ENCODE data around the gene CALB2.
"Not testable (repeated sequence)": the region's sequence is repeated elsewhere in the genome, so short reads cannot be mapped to it uniquely, and the experiment has no call there.

The CALB2 gene

DNA sequence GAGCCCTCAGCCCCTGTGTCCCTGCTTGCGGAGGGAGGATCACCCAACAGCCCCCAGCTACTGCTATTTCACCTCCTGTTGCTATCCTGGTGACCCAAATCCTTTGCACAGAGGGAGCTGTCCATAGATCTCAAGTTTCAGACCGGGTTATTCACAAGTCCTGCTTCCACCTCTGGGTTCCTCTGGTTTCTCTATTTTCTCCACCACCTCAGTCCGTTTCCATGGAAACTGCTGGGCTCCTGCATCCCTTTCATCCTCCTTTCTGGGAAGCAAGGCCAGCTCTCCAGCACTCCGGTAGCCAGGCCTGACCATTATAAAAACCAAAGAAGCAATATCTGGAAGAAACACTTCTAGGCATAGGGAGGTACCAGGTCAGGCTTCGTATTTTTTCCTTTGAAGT is 4.8 kb upstream of the CALB2 start:
- no peak for DNase-seq

DNA sequence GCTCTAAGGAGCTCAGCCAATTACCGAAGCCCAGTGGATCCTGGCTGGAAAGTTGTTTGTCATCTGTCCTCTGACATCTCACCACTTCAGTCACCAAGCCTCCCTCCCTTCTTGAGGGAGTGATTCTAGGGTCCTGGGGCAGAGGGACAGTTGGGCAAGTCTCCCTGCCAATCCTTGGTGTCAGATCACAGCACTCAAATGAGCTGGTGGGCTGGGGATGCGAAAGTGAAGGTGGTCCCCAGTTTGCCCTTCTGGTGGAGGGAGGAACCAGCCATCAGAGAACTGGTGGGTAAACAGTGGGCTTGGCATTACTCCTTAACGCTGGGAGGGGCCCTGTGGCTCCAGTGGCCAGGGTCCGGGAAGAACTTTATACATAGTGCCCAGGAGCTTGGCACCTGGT is 4.4 kb upstream of the CALB2 start:
- DNase-seq = no peak

- no peak for DNase-seq
These were observed 2.3 kb upstream of the CALB2 start for GRCh38 chr16:71356051-71356740.

DNA sequence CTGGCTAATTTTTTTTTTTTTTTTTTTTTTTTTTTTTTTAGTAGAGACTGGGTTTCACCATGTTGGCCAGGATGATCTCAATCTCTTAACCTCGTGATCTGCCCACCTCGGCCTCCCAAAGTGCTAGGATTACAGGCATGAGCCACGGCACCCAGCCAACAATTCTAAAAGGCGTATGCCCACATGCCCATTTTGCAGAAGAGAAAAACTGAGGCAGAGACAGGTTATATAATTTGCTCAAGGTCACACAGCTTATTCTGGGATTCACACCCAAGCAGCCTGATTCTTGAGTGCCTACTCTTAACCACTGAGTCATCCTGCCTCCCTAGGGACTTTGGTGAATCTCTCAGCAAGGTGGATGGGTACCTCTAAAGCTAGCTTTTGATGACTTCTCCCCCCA is 1.6 kb upstream of the CALB2 start:
- not testable (repeated sequence) for DNase-seq

DNA sequence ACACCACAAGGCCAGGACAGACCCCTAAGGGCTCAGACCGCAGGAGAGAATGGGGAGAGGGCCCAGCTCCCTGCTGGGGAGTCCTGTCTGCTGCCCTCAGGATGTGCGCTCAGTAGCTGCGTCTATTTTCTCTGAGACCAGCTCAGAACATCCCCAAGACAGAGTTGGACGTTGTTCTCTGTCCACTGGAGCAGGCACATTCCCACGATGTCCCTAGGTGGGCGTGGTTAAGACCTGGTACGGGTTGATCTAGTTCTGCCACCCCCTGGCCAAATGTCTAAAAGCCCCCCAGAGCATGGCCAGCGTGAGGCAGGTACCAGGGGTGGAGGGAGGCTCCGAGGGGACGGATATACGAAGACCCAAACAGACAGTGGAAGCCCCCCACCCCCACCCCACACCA is 842 bp upstream of the CALB2 start:
- DNase-seq = no peak

DNA sequence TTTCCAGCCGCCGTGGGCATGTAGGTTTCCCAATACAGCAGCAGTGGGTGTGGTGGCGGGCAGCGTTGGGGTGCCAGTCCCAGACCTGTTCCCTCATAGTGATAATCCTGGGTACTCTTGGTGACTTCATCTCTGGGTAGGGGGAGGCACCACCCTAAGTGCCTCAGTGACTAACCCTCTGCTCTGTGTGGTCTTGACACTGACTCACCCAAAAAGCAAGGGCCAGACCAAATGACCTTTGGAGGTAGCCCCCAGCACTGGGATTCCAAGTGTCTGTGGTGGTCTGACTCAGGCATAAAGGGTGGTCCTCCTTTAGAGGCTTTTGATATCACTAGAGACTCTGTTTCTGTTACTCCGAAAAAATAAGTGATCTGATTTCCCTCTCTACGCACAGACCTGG is 908 bp downstream of the CALB2 start:
- no peak for DNase-seq

DNA sequence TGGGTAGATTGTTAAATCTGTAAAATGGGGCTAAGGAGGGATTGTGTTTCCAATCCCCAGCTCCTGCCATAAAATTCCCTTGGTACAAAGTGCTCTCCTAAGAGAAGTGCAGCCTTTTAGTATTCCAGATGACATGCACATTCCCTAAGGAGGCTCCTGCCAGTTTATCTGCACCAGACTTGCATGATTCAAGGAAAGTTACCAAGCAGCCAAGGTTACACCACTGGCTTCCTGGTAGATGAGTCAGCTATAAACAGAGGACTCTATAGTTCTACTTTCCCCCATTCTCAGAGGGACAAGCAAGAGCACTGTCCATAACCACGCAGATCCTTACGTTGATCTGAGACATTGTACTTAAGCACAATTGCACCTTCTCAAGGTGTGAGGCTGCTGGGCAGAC is 1.9 kb downstream of the CALB2 start:
- DNase-seq = peak; percentile 90

DNA sequence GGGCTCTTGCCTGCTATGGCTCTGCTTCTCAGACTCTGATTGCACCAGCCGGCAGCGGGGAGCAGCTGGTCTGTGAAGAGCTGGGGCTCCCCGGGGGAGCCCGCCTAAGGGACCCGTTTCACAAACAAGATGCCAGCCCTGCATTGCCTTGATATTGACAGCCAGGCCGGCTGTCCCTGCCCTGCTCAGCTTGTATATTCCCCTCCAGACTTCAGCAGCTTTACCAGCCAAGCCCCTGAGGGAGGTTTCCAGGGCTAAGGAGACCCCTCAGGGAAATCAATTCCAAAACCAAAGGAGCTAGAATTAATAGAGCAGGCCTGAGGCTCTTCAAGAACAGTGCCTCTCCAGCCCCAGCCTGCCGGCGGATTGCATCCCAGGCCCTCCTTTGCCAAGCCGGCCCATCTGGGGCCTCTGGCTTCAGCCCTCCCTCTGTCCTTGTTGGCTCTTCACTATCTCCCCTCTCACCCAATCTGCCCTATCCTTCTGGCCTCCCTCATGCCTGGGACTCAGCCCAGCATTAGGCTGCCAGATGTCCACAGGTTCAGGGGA is 5.7 kb downstream of the CALB2 start:
- no peak for DNase-seq

DNA sequence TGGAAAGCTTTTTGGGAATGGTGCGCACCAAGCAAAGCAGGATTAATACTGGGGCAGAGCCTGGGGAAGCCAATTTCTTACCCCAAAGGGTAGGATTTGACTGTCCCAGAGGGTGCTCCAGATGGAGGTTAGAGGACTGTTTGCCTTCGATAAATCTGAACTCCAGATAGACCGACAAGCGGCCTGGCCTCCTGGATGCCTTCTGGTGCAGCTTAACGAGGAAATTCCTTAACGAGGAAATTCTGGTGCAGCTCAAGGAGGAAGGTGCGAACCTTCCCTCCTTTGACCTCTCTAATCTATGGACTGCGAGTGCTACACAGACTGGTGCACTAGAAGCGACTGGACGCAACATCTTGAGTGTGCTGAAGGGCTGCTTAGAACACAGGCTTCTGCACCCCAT is 6.5 kb downstream of the CALB2 start:
- DNase-seq = no peak

DNA sequence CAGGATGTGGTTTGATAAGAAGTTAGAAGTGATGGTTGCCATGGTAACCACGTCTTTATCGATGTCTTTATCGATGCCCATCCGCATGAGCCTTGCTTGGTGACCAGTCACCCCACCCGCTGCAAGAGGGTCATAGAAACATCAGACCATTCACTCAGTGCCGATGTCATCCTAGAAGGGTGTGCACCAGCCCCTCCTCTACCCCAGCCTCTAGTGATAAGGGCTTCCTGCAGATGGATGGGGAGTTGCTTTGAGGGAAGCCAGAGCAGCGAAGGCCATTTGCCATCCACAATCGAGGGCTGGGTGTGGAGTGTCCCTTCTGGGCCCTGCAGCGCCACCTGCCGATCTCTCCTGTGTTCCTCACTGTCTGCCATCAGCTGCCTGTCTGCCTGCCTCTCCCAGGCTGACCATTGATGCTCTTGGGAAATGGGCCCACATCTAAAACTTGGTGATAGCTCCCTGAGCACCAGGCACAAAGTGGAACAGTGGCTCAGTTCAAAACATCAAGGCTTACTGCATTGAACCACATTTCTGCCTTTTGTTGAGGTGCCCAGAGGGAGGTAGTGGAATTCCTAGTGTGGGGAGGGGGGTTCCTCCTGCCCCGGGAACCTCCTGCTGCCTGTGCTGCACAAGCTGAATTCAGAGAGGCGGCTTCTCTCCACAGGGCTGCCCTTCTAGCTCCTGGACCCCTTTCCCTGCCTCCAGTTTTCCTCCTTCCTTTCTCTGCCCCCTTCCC is 8.9 kb downstream of the CALB2 start:
- peak; percentile 18 for DNase-seq

- no peak for DNase-seq
These were observed 10.4 kb downstream of the CALB2 start for GRCh38 chr16:71368958-71369357.

GRCh38 chr16:71369494-71369893 is 11.0 kb downstream of the CALB2 start:
- no peak for DNase-seq

GRCh38 chr16:71371237-71371636 is 12.7 kb downstream of the CALB2 start:
- no peak for DNase-seq

DNA sequence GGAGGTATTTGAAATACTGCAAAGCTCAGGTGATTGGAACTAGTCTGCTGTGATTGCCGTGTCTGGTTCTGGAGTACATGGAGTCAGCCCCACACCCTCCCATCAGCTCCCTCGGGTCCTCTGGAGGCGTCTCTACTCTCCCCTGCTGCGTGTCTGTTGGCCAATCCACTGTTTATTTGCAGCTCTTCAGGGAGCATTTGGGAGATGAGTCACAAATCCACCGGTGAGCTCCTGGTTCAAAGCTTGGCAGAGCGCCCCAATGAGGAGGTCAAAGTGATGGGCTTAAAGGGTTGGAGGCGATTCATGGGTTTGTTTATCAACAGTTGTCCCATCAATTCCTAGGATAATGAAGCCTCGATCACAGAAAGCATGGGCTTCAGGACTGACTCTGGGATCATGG is 14.6 kb downstream of the CALB2 start:
- DNase-seq = peak; percentile 15

- DNase-seq = no peak
These were observed 18.1 kb downstream of the CALB2 start for GRCh38 chr16:71376465-71377157.

- DNase-seq = no peak
These were observed 21.2 kb downstream of the CALB2 start for GRCh38 chr16:71379711-71380110.

- no peak for DNase-seq
These were observed 22.3 kb downstream of the CALB2 start for GRCh38 chr16:71380831-71381230.

DNA sequence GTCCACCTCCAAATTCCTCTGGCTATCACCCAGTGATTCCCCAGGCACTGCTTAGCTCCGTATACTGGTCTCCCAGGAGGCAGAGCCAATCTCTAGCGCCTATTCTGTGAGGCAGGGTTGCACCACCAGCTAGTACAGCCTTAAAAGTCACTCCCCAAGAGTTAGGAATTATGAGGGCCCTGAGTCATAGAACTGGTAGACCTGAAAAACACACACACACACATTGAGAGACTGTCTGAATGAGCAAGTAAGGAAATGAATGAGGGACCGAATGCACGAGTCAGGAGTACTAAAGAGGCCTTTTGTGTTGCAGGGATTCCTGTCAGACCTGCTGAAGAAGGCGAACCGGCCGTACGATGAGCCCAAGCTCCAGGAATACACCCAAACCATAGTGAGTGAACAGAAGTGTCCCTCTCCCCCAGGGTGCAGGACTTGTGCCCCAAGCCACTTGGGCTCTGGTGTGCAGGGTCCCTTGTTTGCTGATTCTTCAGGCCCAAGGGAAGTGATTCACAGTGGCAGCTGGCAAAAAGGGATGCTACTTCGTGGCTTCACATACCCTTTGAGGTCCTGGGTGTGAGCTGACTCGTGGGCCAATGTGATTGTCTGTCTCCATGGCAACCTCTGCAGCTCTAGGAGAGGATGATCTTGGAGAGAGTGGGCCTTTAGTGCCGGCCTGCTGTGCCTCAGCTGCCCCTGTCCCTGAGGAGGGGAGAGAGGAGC is 24.7 kb downstream of the CALB2 start:
- no peak for DNase-seq

GRCh38 chr16:71384073-71384724 is 25.7 kb downstream of the CALB2 start:
- DNase-seq = no peak

GRCh38 chr16:71387045-71387871 is 28.7 kb downstream of the CALB2 start:
- DNase-seq = no peak

DNA sequence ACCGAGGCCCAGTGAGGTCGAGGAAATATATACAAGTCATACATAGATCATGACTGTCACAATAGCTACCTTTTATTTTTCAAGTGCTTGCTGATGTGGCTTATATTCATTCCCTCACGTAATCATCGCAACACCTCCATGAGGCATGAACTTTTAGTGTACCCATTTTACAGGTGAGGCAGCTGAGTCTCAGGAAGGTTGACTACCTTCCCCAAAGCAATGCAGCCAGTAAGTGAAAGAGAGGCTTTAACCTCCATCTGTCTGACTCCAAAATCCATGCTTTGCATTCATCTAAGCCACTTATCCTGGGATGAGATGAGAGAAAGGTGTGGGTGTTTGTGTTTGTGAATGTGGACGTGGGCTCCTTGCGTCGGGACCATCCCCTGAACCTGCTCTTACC is 30.8 kb downstream of the CALB2 start:
- no peak for DNase-seq
